ENCODE data around the gene PLS3. TPM values are rescaled to one million over a fixed set of nuclear protein-coding genes. Genes with fewer than 3 reads are reported as not detected.

PLS3 gene
- total and polyA plus RNA-seq, 8 donors = 11.4 to 42.0 (median 23.2) TPM

GRCh38 chrX:115687595-115687994 lies 126.6 kb downstream of the PLS3 start:
- no peaks in the 10 kb centered on the region for H3K4me1 ChIP-seq
- intact Hi-C loops (cut with DNase I) = no loop called here
- H3K27me3 ChIP-seq = peaks cover 0 to 9% (median 0%) of the 10 kb centered on the region in 4 donors
- DNase-seq (no peak), ATAC-seq (no peak), FAIRE-seq (no peak)
- TF ChIP-seq, protein P1, sequence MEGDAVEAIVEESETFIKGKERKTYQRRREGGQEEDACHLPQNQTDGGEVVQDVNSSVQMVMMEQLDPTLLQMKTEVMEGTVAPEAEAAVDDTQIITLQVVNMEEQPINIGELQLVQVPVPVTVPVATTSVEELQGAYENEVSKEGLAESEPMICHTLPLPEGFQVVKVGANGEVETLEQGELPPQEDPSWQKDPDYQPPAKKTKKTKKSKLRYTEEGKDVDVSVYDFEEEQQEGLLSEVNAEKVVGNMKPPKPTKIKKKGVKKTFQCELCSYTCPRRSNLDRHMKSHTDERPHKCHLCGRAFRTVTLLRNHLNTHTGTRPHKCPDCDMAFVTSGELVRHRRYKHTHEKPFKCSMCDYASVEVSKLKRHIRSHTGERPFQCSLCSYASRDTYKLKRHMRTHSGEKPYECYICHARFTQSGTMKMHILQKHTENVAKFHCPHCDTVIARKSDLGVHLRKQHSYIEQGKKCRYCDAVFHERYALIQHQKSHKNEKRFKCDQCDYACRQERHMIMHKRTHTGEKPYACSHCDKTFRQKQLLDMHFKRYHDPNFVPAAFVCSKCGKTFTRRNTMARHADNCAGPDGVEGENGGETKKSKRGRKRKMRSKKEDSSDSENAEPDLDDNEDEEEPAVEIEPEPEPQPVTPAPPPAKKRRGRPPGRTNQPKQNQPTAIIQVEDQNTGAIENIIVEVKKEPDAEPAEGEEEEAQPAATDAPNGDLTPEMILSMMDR (IDR thresholded peaks at IDR 0.05) = no peak
- no peak overlapping the region for H3K27ac ChIP-seq
- H3K9me3 ChIP-seq = no peaks in the 10 kb centered on the region
- H3K36me3 ChIP-seq = no peaks in the 10 kb centered on the region
- WGBS, 2 donors = 54 to 73% methylated on average over 4 of the region's 4 CpGs
- H3K4me3 ChIP-seq = no peak overlapping the region

- H3K4me3 ChIP-seq = no peak overlapping the region
- no peaks in the 10 kb centered on the region for H3K36me3 ChIP-seq
- no peaks in the 10 kb centered on the region for H3K9me3 ChIP-seq
- H3K27me3 ChIP-seq = peaks cover 0 to 10% (median 0%) of the 10 kb centered on the region in 4 donors
- ATAC-seq (no peak), FAIRE-seq (no peak), DNase-seq (no peak)
- H3K27ac ChIP-seq = no peak overlapping the region
- no peaks in the 10 kb centered on the region for H3K4me1 ChIP-seq
- TF ChIP-seq, protein P1 (IDR thresholded peaks at IDR 0.05) = no peak
- 45 to 53% methylated on average over 4 of the region's 4 CpGs for WGBS, 2 donors
- intact Hi-C loops (cut with DNase I) = no loop called here
Measured at GRCh38 chrX:115689931-115690330, 129.0 kb downstream of the PLS3 start.

- 5 to 14% methylated on average over 4 of the region's 4 CpGs for WGBS, 2 donors
- intact Hi-C loops (cut with DNase I) = no loop called here
- H3K4me1 ChIP-seq = no peaks in the 10 kb centered on the region
- TF ChIP-seq, protein P1 (IDR thresholded peaks at IDR 0.05) = peak; percentile 52 to 94 (median 80)
- FAIRE-seq (peak; percentile 89), ATAC-seq (peak; percentile 71 to 89 (median 84)), DNase-seq (peak in 3 of 6 donors; percentile 3 to 50 (median 31))
- H3K27me3 ChIP-seq = peaks cover 0 to 4% (median 0%) of the 10 kb centered on the region in 4 donors
- no peaks in the 10 kb centered on the region for H3K9me3 ChIP-seq
- H3K4me3 ChIP-seq = no peak overlapping the region
- H3K36me3 ChIP-seq = no peaks in the 10 kb centered on the region
- H3K27ac ChIP-seq = no peak overlapping the region
Measured at GRCh38 chrX:115690511-115691216, 129.7 kb downstream of the PLS3 start.

GRCh38 chrX:115693476-115693875 lies 132.5 kb downstream of the PLS3 start:
- 41 to 52% methylated on average over 6 of the region's 6 CpGs for WGBS, 2 donors
- Histone ChIP-seq H3K27me3 (peaks cover 0 to 5% (median 2%) of the 10 kb centered on the region in 4 donors), H3K9me3 (no peaks in the 10 kb centered on the region), H3K36me3 (no peaks in the 10 kb centered on the region), H3K4me3 (no peak overlapping the region), H3K27ac (no peak overlapping the region), H3K4me1 (no peaks in the 10 kb centered on the region)
- FAIRE-seq = no peak
- intact Hi-C loops (cut with DNase I) = no loop called here
- no peak for ATAC-seq
- TF ChIP-seq, protein P1 (IDR thresholded peaks at IDR 0.05) = no peak
- no peak for DNase-seq

DNA sequence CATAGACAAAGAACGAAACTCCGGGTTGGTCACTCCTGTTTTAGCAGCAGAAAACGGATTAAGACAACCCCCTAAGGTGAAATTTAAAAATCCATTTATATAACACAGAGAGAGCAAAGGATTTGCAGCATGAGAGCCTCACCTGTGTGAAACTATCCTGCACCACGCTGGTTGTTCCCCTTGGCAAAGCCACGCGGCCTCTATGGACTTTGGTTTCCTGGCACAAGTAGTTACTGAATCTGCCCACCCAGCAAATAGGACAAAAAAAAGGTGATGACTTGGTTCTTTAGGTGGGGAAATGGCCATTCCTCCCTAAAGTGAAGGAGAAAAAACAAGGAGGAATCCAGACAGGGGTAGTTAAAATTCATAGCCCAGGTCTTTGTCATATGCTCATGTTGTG lies 133.1 kb downstream of the PLS3 start:
- no peak overlapping the region for H3K4me3 ChIP-seq
- H3K27me3 ChIP-seq = peaks cover 0 to 5% (median 2%) of the 10 kb centered on the region in 4 donors
- intact Hi-C loops (cut with DNase I) = no loop called here
- H3K9me3 ChIP-seq = no peaks in the 10 kb centered on the region
- H3K4me1 ChIP-seq = no peaks in the 10 kb centered on the region
- TF ChIP-seq, protein P1 (IDR thresholded peaks at IDR 0.05) = no peak
- FAIRE-seq (no peak), ATAC-seq (no peak), DNase-seq (no peak)
- 24 to 34% methylated on average over 6 of the region's 6 CpGs for WGBS, 2 donors
- H3K27ac ChIP-seq = no peak overlapping the region
- H3K36me3 ChIP-seq = no peaks in the 10 kb centered on the region
